ENCODE results near the gene CXCL12. TPM values are rescaled to one million over a fixed set of nuclear protein-coding genes. Genes with fewer than 3 reads are reported as not detected.

The CXCL12 gene
- polyA plus RNA-seq, 1 donor from 2014 or later: 0.14 TPM

DNA sequence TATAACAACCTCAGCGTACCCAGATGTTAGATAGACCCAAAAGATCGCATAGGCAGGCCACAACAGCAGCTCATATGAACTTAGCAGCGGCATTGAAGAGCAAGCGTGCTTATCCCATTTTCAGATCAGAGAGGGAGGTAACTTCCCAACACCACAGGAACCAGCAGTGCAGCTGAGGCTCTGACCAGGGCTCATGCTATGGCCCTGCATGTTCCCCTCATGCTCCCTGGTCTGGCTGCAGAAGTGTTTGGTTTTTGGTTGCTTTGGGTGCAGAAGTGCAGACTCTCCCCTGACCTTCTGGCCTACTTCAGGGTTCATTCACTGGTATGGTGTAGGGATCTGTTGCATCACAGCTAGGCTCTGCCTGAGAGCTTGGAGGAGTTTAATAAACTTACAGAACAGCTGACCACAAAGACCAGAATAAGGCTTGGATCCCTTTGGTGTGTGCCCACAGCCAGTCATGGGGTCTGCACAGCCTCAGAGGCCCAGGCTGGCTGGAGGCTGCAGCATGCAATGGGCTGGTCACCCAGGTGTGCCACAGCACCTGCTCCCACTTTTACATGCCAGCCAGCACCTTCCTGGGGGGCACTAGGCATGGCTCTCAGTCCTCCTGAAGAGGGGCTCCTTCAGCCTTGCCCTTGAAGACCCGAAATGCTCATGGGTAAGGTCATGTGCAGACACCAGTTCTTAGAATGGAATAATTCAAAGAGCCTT is 9.1 kb upstream of the CXCL12 start:
- no peaks in the 10 kb centered on the region for H3K9me2 ChIP-seq (ENCODE audit: insufficient read depth, low read length)
- TF ChIP-seq POLR2AphosphoS5 (IDR thresholded peaks at IDR 0.05) (no peak), SMC3 (conservative IDR thresholded peaks at IDR 0.05; ENCODE audit: poor library complexity) (no peak)
- H3K4me2 ChIP-seq (ENCODE audit: low read length): no peak overlapping the region
- H3K36me3 ChIP-seq (ENCODE audit: insufficient read depth, low read length): no peaks in the 10 kb centered on the region
- no peaks in the 10 kb centered on the region for H3F3A ChIP-seq (ENCODE audit: insufficient read depth, low read length, poor library complexity, severe bottlenecking)
- no peaks in the 10 kb centered on the region for H3K9me3 ChIP-seq (ENCODE audit: low read length)
- H2AFZ ChIP-seq (ENCODE audit: low read depth, low read length): no peak overlapping the region
- H3K79me2 ChIP-seq (replicated peaks; ENCODE audit: insufficient read depth, low read length): no peaks in the 10 kb centered on the region
- H3K9ac ChIP-seq (ENCODE audit: low read length): no peak overlapping the region
- no peaks in the 10 kb centered on the region for H3K27me3 ChIP-seq (ENCODE audit: insufficient read depth, low read depth, low read length)
- H3K27ac ChIP-seq (ENCODE audit: low read length): no peak overlapping the region
- no peaks in the 10 kb centered on the region for H4K20me1 ChIP-seq (ENCODE audit: insufficient read depth)
- H3K4me3 ChIP-seq (ENCODE audit: low read length): no peak overlapping the region

DNA sequence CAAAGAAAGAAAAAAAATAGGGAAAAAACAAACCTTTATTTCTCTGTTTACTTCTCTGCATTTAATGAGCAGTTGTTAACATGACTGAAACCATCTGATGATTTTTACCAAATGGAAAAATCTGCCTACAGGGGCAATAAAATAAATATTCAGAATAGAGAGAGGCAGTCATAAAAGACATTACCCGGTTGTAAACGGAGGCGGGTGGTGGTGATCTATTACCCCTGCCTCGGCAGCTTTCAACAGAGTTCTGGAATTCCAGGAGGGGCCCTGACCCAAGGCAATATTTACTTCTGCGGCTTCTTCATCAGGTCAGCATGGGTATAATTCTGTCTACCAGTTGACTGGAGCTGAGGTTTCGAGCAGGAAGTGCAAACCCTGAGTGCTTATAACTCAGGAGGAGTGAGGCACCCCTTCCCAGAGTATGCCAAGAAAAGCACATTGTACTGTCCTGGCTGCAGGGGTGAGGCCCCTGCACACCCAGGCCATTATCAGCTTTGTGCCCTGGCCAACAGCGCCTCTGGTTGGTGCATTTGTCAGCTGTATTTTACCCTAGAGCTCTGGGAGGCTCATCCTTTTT is 8.2 kb upstream of the CXCL12 start:
- no peaks in the 10 kb centered on the region for H3F3A ChIP-seq (ENCODE audit: insufficient read depth, low read length, poor library complexity, severe bottlenecking)
- H3K9ac ChIP-seq (ENCODE audit: low read length): no peak overlapping the region
- no peaks in the 10 kb centered on the region for H3K27me3 ChIP-seq (ENCODE audit: insufficient read depth, low read depth, low read length)
- H3K27ac ChIP-seq (ENCODE audit: low read length): no peak overlapping the region
- no peaks in the 10 kb centered on the region for H3K79me2 ChIP-seq (replicated peaks; ENCODE audit: insufficient read depth, low read length)
- no peaks in the 10 kb centered on the region for H4K20me1 ChIP-seq (ENCODE audit: insufficient read depth)
- TF ChIP-seq POLR2AphosphoS5 (IDR thresholded peaks at IDR 0.05): no peak
- TF ChIP-seq EZH2 (IDR thresholded peaks at IDR 0.05; ENCODE audit: borderline replicate concordance, insufficient read depth, low read length, poor library complexity, severe bottlenecking): no peak
- TF ChIP-seq MXI1 (conservative IDR thresholded peaks at IDR 0.05; ENCODE audit: poor library complexity, severe bottlenecking): no peak
- TF ChIP-seq SMC3 (conservative IDR thresholded peaks at IDR 0.05; ENCODE audit: poor library complexity): no peak
- TF ChIP-seq EP300 (conservative IDR thresholded peaks at IDR 0.05; ENCODE audit: poor library complexity, severe bottlenecking): no peak
- no peak for TF ChIP-seq REST (IDR thresholded peaks at IDR 0.05; ENCODE audit: borderline replicate concordance)
- TF ChIP-seq, protein P1, sequence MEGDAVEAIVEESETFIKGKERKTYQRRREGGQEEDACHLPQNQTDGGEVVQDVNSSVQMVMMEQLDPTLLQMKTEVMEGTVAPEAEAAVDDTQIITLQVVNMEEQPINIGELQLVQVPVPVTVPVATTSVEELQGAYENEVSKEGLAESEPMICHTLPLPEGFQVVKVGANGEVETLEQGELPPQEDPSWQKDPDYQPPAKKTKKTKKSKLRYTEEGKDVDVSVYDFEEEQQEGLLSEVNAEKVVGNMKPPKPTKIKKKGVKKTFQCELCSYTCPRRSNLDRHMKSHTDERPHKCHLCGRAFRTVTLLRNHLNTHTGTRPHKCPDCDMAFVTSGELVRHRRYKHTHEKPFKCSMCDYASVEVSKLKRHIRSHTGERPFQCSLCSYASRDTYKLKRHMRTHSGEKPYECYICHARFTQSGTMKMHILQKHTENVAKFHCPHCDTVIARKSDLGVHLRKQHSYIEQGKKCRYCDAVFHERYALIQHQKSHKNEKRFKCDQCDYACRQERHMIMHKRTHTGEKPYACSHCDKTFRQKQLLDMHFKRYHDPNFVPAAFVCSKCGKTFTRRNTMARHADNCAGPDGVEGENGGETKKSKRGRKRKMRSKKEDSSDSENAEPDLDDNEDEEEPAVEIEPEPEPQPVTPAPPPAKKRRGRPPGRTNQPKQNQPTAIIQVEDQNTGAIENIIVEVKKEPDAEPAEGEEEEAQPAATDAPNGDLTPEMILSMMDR (IDR thresholded peaks at IDR 0.05; ENCODE audit: poor library complexity, severe bottlenecking): no peak
- no peak for TF ChIP-seq RAD21 (conservative IDR thresholded peaks at IDR 0.05)
- no peak for TF ChIP-seq TAF1 (IDR thresholded peaks at IDR 0.05; ENCODE audit: low read depth)
- H3K4me3 ChIP-seq (ENCODE audit: low read length): no peak overlapping the region
- no peak overlapping the region for H3K4me2 ChIP-seq (ENCODE audit: low read length)
- no peaks in the 10 kb centered on the region for H3K9me2 ChIP-seq (ENCODE audit: insufficient read depth, low read length)
- H2AFZ ChIP-seq (ENCODE audit: low read depth, low read length): no peak overlapping the region
- H3K9me3 ChIP-seq (ENCODE audit: low read length): no peaks in the 10 kb centered on the region
- no peaks in the 10 kb centered on the region for H3K36me3 ChIP-seq (ENCODE audit: insufficient read depth, low read length)
